ENCODE results near the gene FAM135A.

DNA sequence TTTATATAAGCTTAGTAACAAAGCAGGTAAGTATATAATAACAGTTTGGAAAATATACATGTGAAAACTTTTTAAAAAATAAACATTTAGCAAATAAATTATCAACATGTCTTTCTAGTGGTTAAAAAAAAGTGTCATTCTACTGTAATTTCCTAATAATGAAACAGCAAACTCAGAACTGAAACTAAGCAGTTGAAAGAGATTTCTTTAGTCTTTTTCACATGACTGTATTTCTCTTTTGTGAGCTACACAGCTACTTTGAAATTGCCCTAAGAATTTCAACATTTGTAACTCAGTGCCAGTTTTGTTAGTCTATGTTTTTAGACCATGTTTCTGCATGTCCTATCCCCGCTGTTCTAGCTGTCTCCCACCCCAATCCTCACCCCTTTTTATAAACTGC, 125.1 kb downstream of the FAM135A start:
- TF ChIP-seq, protein P1, sequence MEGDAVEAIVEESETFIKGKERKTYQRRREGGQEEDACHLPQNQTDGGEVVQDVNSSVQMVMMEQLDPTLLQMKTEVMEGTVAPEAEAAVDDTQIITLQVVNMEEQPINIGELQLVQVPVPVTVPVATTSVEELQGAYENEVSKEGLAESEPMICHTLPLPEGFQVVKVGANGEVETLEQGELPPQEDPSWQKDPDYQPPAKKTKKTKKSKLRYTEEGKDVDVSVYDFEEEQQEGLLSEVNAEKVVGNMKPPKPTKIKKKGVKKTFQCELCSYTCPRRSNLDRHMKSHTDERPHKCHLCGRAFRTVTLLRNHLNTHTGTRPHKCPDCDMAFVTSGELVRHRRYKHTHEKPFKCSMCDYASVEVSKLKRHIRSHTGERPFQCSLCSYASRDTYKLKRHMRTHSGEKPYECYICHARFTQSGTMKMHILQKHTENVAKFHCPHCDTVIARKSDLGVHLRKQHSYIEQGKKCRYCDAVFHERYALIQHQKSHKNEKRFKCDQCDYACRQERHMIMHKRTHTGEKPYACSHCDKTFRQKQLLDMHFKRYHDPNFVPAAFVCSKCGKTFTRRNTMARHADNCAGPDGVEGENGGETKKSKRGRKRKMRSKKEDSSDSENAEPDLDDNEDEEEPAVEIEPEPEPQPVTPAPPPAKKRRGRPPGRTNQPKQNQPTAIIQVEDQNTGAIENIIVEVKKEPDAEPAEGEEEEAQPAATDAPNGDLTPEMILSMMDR (IDR thresholded peaks at IDR 0.05): no peak
- TF ChIP-seq POLR2A (IDR thresholded peaks at IDR 0.05): no peak
